ENCODE measurements around the gene ZNF319. TPM values are rescaled to one million over a fixed set of nuclear protein-coding genes. Genes with fewer than 3 reads are reported as not detected.

ZNF319 gene
- total and polyA plus RNA-seq, 2 of the 4 experiments (the other 2 are of a cell fraction) = 0.90 to 6.3 TPM

GRCh38 chr16:57971848-57972247, 28.6 kb downstream of the ZNF319 start:
- H3K14ac ChIP-seq (replicated peaks; ENCODE audit: low read depth, low read length) = no peak overlapping the region
- ChIA-PET CTCF (no interaction called here), POLR2A (ENCODE audit: unreplicated experiment) (no interaction called here)
- no peak overlapping the region for H3K4me2 ChIP-seq (ENCODE audit: low read depth, low read length)
- TF ChIP-seq BHLHE40 (IDR thresholded peaks at IDR 0.05; ENCODE audit: low read depth, low read length) = no peak
- in situ Hi-C loops (cut with MboI; ENCODE audit: low sequenced_read_pairs) (no loop called here), dilution Hi-C loops (cut with HindIII; ENCODE audit: low sequenced_read_pairs, unreplicated experiment) (no loop called here), intact Hi-C loops (cut with micrococcal nuclease) (no loop called here)
- no peak overlapping the region for H3K23ac ChIP-seq (ENCODE audit: low read depth, low read length)
- H3K79me1 ChIP-seq (ENCODE audit: low read depth in 1 of 2, low read length in 2 of 2) = no peaks in the 10 kb centered on the region
- no peak overlapping the region for H3K9ac ChIP-seq (ENCODE audit: low read depth, low read length)
- H2BK20ac ChIP-seq (ENCODE audit: low read depth, low read length) = no peak overlapping the region
- H2AK9ac ChIP-seq (replicated peaks; ENCODE audit: low read depth, low read length, poor library complexity) = no peak overlapping the region
- no peak overlapping the region for H3K4ac ChIP-seq (ENCODE audit: low read depth, low read length)
- H2AK5ac ChIP-seq (ENCODE audit: low read depth, low read length) = no peak overlapping the region
- H2BK15ac ChIP-seq (ENCODE audit: low read depth, low read length) = no peak overlapping the region
- ATAC-seq (ENCODE audit: low read depth) = no peak
- WGBS, 2 experiments (ENCODE audit: extremely low coverage in 2 of 2, insufficient read length in 1 of 2) = 14% methylated on average over 1 of the region's 1 CpG; no CpG with 5 or more reads in 1 of the 2 experiments
- H3K9me1 ChIP-seq (ENCODE audit: insufficient read depth, low read length) = no peaks in the 10 kb centered on the region
- no peak overlapping the region for H3K4me3 ChIP-seq (ENCODE audit: insufficient read depth, low read depth, low read length)
- no TSS peak for BruUV-seq (replicated peaks)
- no peak overlapping the region for H2AFZ ChIP-seq (replicated peaks; ENCODE audit: low read length, poor library complexity)
- H3K27me3 ChIP-seq (ENCODE audit: control insufficient read depth, insufficient read depth, low read length) = peaks cover 51% of the 10 kb centered on the region
- H3K9me3 ChIP-seq (ENCODE audit: control insufficient read depth, insufficient read depth, low read length) = peaks cover 2% of the 10 kb centered on the region; the same call in 1 of the 2 replicates
- no peaks in the 10 kb centered on the region for H4K20me1 ChIP-seq (ENCODE audit: insufficient read depth, low read length)
- H3K18ac ChIP-seq (ENCODE audit: low read depth, low read length) = no peak overlapping the region
- H3K4me1 ChIP-seq (ENCODE audit: control insufficient read depth, insufficient read depth, low read length) = no peaks in the 10 kb centered on the region; the same call in 1 of the 2 replicates
- H2BK120ac ChIP-seq (ENCODE audit: low read depth, low read length) = no peak overlapping the region
- no peak overlapping the region for H2BK5ac ChIP-seq (ENCODE audit: low read depth, low read length, poor library complexity, severe bottlenecking)
- H4K5ac ChIP-seq (ENCODE audit: low read depth, low read length) = no peak overlapping the region
- H3K36me3 ChIP-seq (ENCODE audit: control insufficient read depth, insufficient read depth, low read length) = no peaks in the 10 kb centered on the region
- no peak for DNase-seq
- H3K27ac ChIP-seq (ENCODE audit: insufficient read depth, low read length) = no peak overlapping the region
- H4K8ac ChIP-seq (ENCODE audit: low read depth in 2 of 2, low read length in 2 of 2) = no peak overlapping the region
- no peak overlapping the region for H4K91ac ChIP-seq (ENCODE audit: insufficient read depth, low read depth, low read length)
- no peak overlapping the region for H3K56ac ChIP-seq (ENCODE audit: extremely low read depth, insufficient read depth, low read length)
